HEK293T (cell line): ENCODE results near the gene FBXL17.

ENCODE experiments used
- ELF4 ChIP-seq: fragments of 450-650 bp; IDR thresholded peaks from 2 replicates; pipeline ENCODE4 v1.6.1; 2017; ENCODE audit warnings: antibody characterized with exemption
- FOXM1 ChIP-seq: fragments of 450-650 bp; IDR thresholded peaks from 2 replicates; pipeline ENCODE4 v1.6.1; 2017; ENCODE audit warnings: mild to moderate bottlenecking, borderline replicate concordance
- SP1 ChIP-seq: fragments of 450-650 bp; IDR thresholded peaks from 2 replicates; pipeline ENCODE4 v1.6.1; 2017
- ZNF384 ChIP-seq: fragments of 450-650 bp; IDR thresholded peaks from 2 replicates; pipeline ENCODE4 v1.6.1; 2016

GRCh38 chr5:107935645-107936044 is 446.3 kb downstream of the FBXL17 start:
- TF ChIP-seq ELF4 (no peak), ZNF384 (no peak), FOXM1 (no peak), SP1 (no peak)
